ENCODE data around the gene BRI3BP.
A peak's percentile ranks its signal among the peaks of the same experiment; 100 is the strongest.
"Not testable (repeated sequence)": the region's sequence is repeated elsewhere in the genome, so short reads cannot be mapped to it uniquely, and the experiment has no call there.

BRI3BP gene

DNA sequence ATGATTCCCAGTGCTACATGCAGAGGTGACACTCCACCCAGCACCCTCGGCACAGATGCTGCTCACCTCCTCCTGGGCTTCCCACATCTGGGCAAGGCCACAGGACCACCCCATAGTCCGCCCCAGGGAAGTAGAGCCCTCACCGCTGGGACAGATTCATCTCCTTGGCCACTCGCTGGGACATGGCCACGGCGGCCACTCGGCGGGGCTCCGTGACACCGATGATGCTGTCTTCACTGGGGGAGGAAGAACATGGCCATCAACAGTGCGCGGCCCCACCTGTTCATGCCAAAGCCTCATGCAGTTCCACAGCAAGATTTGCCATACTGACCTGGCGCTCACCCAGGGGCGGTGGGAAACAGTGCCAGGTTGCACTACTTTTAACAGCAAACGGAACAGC, 18.2 kb upstream of the BRI3BP start:
- no peak for DNase-seq (ENCODE audit: low spot score)

DNA sequence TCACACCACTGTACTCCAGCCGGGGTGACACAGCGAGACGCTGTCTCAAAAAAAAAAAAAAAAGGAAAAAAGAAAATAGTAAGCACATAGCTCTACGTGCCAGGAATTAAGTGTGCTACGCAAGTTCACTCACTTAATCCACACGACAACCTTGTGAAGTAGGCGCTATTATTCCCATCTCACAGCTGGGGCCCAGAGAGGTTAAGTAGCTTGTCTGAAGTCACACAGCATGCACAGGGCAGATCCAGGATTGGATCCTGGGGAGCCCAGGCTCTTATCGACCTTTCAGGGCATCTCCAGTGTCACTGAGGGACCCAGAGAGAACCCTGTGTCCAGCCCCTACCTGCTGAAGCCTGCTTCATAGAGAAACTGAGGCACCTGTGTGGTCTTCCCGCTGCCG, 16.4 kb upstream of the BRI3BP start:
- DNase-seq (ENCODE audit: low spot score): no peak

DNA sequence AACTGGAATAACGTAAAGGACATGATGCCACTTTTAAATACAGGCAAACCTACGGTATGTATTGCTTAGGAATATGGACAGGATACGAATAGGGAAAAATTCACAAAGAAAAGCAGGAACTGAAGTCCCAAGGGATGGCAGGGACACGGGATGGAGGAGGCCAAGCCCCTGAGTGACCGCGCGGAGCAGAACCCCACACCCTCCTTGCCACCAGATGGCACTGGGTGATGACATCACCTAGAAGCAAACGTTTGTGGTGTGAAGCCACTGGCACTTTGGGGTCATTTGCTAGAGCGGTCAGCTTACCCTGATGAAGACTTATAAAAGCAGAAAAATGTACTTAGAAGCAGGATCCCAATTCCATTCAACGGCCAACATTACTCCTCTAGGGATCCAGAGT, 13.9 kb upstream of the BRI3BP start:
- no peak for DNase-seq (ENCODE audit: low spot score)

DNA sequence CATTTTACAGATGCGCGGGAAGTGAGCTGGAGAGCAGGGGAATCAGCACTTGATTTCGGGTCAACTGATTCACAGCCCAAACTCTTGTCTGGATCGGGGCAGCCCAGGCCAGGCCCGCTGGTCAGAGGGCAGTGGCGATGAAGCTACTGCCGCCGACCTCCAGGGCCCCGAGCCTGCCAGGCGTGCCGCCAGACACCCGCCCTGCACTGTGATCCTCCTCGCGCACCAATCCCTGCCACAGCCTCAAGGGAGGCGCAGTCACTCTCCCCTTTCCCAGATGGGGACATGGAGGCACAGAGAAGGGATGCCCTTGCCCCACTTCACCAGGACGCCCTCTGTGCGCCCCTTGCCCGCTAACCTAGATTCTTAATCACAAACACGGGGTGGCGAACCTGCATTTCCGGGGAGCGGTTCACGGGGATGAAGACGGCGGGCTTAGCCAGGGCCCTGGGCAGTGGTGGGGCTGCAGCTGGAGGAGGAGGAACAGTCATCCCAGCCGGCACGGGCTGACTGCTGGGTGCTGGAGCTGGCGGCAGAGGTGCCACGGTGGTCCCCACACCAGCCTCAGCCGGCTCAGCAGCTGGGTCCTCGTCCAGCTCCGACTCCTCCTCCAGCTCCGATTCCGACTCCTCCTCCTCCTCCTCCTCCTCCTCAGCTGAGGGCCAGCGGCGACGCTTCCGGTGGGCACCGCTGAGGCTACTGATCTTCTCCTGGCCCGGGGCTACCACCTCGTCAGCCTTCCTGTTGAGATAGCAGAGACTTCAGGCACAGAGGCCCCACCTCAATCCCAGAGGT, 13.2 kb upstream of the BRI3BP start:
- DNase-seq (ENCODE audit: low spot score): no peak

DNA sequence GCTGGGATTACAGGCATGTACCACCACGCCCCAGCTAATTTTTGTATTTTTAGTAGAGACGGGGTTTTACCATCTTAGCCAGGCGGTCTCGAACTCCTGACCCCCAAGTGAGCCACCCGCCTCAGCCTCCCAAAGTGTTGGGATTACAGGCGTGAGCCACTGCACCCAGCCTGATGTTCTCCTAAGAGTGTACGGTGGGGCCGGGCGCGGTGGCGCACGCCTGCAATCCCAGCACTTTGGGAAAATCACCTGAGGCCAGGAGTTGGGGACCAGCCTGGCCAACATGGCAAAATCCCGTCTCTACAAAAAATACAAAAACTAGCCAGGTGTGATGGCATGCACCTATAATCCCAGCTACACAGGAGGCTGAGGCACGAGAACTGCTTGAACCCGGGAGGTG, 6.6 kb upstream of the BRI3BP start:
- DNase-seq (ENCODE audit: low spot score): not testable (repeated sequence)

DNA sequence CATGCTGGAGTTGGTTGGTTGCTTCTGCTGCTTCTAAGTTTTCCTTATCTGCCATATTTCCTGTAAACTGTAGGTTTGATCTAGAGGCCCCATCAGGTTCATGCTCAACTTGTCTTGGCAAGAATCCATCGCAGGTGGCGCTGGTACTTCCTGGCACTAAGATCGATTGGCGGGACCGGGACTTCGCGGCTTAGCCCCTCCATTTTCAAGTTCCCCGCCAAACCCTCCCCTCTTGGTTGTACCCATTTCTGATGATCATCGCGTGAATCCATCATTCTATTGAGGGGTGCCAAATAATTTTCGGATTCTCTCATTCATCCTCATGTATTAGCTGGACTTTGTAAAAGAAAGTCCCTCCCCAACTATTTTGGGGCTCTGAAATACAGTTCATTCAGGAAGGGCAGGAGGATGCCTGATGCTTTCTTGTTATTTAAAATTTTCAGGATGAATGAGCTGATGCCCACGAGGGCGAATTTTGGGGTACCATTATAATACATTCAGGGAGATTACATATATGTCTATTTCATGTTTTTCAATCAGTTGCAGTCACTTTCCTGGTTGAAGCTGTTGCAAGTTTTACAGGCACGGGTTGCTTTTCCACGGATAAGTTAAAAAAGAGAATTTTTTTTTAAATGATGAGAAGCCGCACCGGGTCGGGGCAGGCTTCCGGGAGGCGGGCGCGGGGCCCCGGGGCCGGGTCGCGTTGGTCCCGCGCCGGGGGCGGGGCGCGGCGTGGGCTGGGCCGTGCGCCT, 395 bp upstream of the BRI3BP start:
- DNase-seq (ENCODE audit: low spot score): peak; percentile 77

DNA sequence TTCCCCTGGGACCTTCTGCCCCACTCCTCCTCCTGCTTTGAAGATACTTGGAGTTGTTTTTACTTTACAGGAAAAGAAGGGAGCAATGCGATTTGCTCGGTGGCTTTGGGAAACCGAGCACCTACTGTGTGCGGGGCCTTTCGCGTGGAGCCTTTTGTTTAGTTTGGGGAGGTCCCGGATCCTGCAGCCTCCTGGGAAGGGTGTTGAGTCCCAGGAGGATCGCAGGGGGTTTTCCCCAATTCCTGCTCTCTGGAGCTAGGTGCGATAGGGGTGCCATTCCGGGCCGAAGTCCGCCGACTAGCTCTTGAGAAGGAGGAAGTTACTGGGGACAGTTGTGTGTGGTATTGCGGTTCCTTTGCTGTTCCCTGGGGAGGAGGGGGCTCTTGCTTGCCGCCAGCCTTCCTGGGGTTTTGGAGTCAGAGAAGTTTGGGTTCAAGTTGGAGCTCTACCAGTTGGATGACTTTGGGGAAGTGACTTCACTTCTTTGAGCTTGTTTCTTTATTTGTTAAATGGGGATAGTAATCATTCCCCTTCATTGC, 1.1 kb downstream of the BRI3BP start:
- DNase-seq (ENCODE audit: low spot score): peak; percentile 15

DNA sequence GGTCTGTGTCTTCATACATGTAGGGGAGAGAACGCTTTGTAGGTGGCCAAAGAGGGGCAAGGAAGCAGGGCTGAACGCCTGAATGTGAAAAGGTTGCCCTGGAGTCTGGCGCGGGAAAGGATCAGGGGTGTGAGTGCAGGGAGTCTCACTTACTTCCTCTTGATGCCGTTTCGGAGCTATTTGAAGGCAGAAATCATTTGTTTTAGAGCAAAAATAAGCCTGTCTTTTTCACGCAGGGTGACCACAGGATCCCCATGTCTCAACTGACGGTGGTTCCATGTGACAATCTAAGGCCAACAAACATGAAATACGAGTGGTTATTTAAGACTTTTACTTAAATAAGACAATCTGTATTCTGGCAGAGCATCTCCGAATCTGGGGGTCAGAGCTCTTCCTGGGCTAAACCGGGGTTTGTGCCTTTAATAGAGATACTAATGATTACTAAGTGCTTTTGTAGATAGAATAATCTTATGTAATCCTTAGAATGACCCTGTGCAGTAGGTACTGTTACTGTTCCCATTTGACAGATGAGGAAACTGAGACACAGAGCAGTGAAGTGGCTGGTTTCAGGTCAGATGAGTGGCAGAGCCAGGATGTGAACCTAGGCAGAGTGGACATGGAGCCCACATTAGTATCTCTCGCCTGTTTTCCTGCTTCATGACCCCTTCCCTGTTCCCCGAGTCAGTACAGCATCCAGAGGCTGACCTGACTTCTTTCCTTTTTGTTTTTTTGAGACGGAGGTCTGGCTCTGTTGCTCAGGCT, 1.9 kb downstream of the BRI3BP start:
- no peak for DNase-seq (ENCODE audit: low spot score)

DNA sequence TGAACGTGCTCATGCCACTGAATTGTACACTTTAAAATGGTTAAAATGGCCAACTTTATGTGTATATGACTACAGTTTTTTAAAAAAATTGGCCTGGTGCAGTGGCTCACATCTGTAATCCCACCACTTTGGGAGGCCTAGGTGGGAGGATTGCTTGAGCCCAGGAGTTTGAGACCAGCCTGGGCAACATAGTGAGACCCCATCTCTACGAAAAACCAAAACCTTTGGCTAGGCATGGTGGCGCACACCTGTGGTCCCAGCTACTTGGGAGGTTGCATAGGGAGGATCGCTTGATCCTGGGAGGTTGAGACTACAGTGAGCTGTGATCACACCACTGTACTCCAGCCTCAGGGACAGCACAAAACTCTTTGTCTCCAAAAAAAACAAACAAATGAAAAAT, 5.3 kb downstream of the BRI3BP start:
- DNase-seq (ENCODE audit: low spot score): no peak

DNA sequence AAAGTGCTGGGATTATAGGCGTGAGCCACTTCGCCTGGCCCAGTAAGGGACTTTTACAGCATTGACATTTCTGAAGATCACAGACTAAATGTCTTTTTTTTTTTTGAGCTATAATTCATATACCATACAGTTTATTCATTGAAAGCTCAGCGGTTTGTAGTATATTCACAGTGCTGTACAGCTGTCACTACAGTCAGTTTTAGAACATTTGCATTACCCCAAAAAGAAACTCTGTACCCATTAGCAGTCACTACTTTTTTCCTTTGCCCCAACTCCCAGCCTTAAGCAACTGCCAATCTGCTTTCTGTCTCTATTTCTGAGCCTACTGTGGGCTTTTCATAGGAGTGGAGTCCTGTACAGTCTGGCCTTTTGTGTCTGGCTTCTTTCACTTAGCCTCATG, 8.2 kb downstream of the BRI3BP start:
- no peak for DNase-seq (ENCODE audit: low spot score)

DNA sequence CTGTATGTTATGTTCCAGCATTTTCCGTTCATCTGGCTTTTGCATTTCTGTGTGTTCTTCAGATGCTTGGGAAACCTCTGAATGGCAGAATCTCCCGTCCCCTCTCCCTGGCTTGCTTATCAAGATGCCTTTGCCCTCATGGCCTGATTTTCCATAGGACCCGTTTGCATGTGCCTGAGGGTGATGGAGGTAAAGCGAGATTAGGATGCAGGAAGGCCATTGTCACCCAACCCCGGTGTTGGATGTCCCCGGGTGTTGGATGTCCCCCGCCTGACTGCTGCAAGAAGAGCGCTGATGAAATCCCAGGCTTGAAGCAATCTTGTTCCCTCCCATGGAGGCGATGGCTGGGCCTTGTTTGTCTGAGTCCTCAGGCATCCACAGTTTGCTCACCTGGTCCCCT, 9.6 kb downstream of the BRI3BP start:
- no peak for DNase-seq (ENCODE audit: low spot score)

DNA sequence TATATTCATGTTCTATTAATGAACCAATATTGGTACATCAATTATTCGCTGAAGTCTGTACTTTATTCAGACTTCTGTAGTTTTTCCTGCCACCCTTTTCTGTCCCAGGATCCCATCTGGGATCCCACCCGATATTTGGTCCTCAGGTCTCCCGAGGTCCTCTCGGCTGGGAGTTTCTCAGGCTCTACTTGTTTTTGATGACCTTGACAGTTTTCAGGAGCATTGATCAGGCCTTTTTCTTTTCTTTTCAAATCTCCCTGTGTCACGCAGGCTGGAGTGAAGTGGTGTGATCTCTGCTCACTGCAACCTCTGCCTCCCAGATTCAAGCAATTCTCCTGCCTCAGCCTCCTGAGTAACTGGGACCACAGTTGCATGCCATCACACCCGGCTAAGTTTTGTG, 11.2 kb downstream of the BRI3BP start:
- no peak for DNase-seq (ENCODE audit: low spot score)

DNA sequence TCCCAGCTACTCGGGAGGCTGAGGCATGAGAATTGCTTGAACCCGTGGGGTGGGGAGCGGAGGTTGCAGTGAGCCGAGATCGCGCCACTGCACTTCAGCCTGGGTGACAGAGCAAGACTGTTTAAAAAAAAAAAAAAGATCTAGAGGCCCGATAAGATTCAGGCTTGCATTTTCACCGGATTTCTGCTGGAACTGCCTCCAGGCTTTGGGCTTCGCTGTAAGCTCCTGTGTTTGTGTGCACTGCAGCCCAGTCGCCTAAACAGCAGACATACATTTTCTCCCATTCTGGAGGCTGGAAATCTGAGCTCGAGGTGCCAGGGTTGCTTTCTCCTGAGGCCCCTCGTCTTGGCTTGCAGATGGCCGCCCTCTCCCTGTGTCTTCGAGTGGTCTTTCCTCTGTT, 12.2 kb downstream of the BRI3BP start:
- DNase-seq (ENCODE audit: low spot score): no peak

DNA sequence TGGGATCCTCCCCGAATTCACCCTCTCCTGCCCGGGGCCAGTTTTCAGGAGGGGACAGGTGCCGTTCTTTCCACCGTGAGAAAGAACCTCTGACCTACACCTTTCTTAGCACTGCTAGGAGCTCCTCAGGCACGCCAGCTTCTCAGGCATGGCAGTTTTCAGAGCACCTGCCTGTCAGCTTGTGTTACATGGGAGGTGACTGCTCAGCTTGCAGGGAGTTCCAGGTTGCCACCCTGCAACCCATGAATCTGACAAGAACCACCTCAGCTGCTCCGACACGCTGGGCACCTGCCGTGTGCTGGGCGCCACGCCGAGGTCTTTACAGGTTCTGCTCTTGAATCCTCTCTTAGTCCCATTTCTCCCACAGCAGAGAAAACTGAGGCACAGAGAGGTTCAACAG, 12.9 kb downstream of the BRI3BP start:
- no peak for DNase-seq (ENCODE audit: low spot score)

DNA sequence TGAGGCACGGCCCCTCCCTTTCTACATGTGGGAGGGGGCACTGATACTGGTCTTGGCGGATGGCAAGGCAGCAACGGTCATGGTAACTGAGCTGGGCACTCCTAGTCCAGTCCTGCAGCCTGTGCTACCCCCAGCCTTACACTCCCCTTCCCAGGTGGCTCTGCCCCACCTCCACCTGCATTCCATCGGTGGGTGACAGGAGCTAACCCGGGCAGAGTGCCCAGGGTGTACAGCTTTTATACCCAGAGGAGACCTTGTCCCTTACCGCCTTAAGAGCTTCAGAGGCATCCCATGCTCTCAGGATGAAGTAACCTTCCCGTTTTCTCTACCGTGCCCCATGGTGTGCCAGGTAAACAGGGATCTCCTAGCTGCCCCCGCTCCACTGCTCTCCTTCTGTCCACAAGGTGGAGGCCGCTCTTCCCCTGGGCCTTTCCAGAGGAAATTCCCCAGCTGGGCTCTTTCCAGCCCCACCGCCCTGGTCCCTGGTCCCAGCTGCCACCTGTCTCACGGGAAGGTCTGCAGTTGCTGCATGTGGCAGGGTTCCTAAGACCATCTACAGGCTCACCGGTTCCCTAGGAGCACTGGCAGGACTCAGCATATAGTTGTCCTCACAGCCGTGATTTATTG, 20.5 kb downstream of the BRI3BP start:
- DNase-seq (ENCODE audit: low spot score): no peak

DNA sequence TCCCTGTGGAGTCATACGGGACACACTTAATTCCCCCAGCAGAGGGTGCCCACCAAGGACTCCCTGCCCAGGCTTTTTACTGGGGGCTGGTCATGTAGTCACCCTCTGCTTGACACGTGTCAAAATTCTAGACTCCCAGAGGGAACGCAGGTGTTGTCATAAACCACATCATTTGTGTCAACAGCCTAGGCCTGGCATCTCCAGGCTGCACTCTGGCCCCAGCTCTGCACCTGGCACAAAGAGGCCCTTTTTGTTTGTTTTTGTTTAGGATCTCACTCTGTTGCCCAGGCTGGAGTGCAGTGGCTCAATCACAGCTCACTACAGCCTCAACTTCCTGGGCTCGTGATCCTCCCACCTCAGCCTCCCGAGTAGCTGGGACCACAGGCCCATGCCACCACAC, 21.1 kb downstream of the BRI3BP start:
- no peak for DNase-seq (ENCODE audit: low spot score)

DNA sequence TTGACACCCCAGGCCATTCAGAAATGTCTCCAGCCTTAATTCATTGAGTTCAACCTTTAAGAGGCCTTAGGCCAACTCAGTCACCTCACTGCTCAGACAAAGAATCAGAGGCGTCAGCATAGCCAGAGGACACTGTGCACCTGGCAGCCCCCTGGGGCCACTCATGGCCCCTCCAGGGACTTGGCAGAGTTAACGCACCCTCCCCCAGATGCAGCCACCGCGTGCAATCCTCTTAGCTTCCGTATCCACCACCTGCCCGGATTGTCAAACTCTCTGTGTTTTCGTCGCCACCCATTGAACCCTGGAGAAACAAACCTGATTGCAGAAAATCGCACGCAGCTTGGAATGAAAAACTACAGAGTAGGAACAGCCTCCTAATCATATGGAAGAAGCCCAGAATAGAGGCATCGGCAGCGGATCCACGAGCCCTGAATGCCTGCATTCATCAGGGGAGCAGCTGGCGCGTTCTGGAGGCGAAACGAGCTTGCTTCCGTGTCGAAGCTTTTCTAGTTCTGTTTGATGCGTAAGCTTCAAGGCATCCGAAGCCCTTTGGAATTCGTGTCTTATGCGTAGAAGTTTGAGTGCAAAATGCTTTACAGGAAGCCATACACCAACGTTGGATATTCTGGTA, 22.4 kb downstream of the BRI3BP start:
- no peak for DNase-seq (ENCODE audit: low spot score)

DNA sequence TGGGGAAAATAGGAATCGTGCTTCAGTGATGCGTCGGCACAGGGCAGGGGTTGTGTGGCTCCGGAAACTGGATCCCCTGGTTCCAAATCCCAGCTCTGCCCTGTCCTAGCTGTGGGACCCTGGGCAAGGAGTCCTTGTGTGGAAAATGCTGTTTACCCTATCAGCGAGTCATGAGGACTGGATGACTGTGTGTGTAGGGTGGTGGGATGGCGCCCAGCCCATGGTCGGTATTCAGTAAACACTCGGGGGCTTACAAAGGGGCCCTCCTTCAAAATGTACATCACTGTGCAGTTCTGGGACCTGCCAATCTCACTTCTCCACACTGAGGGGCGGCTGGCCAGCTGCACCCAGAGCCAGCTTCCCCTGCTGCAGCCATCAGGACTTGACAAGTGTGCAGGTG, 24.4 kb downstream of the BRI3BP start:
- DNase-seq (ENCODE audit: low spot score): no peak

DNA sequence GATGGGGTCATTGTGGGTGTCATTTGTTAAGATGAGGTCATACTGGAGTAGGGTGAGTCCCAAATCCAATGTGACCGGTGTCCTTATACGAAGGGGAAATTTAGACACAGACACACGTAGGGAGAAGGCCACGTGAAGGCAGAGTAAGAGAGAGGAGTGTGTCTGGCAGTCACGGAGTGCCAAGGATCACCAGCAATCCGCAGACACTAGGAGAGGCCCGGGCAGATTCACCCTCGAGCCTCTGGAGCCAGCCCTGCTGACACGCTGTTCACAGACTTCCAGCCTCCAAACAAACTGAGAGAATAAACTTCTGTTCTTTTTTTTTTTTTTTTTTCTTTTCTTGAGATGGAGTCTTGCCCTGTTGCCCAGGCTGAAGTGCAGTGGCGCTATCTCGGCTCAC, 24.9 kb downstream of the BRI3BP start:
- DNase-seq (ENCODE audit: low spot score): no peak

DNA sequence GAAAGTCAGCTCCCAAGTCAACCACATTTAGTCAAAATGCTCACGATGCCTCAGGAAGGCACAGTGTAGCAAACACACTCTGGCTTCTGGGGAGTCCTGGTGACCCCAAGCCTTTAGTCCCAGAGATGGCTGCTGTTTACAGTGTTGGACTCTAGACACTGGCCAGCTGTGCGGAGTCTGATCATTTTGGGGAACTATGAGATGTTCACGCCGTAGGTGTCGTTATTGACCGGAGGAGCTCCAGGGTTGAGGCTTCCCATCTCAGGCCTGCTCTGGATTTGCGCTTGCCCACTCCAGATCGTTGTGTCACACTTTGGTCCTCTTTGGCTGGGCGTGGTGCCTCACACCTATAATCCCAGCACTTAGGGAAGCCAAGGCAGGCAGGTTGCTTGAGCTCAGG, 27.7 kb downstream of the BRI3BP start:
- no peak for DNase-seq (ENCODE audit: low spot score)

DNA sequence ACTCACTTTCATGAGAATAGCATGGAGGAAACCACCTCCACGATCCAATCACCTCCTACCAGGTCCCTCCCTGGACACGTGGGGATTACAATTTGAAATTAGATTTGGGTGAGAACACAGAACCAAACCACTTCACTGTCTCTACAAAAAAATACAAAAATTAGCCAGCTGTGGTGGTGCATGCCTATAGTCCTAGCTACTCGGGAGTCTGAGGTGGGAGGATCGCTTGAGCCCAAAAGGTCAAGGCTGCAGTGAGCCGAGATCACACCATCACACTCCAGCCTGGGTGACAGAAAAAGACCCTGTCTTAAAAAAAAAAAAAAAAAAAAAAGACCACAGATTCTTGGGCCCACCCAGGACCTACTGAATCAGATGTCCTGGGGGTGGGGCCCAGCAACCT, 28.3 kb downstream of the BRI3BP start:
- DNase-seq (ENCODE audit: low spot score): no peak

DNA sequence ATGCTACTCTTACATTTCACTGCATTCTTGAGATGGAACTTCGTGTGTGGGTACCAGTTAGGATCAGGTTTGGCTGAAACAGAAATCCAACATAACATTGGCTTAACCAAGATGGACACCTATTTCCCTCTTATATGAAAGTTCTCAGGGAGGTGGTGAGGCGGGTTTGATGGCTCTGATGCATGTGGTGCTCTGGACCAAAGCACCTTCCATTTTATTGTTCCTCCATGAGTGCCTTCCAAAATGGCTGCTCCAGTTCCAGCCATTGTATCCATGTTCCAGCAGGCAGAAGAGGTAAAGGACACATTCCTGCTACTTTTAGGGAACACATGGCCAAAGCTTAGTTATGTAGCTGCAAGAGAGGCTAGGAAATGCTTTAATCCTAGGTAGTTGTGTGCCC, 29.6 kb downstream of the BRI3BP start:
- no peak for DNase-seq (ENCODE audit: low spot score)
